Breast epithelium (tissue), 3 donors: ENCODE measurements around the gene YAF2.

Experiments
- CTCF ChIP-seq, 3 donors: fragments of 450-650 bp; IDR thresholded peaks; one replicate each; pipeline ENCODE4 v1.5.1; 2016 to 2017; ENCODE audit warnings: antibody characterized with exemption in 3 of 3, mild to moderate bottlenecking in 3 of 3, moderate library complexity in 3 of 3
- POLR2A ChIP-seq: fragments of 450-650 bp; IDR thresholded peaks from one replicate; pipeline ENCODE4 v1.6.1; 2016; ENCODE audit warnings: antibody characterized with exemption, mild to moderate bottlenecking, moderate library complexity
- POLR2AphosphoS5 ChIP-seq, 3 donors: sonication (generic); formaldehyde crosslinking; IDR thresholded peaks; one replicate each; pipeline ENCODE4 v1.6.1; 2017; ENCODE audit warnings: antibody characterized with exemption in 3 of 3

- TF ChIP-seq POLR2A (no peak), CTCF (IDR thresholded peaks at IDR 0.05) (no peak), POLR2AphosphoS5 (IDR thresholded peaks at IDR 0.05) (no peak)
Observed at GRCh38 chr12:42213023-42213422, 25.0 kb downstream of the YAF2 start.
